Thyroid gland (tissue), 4 donors: Measurements from ENCODE around the gene SLC5A6. TPM values are rescaled to one million over a fixed set of nuclear protein-coding genes. Genes with fewer than 3 reads are reported as not detected.
A peak's percentile ranks its signal among the peaks of the same experiment; 100 is the strongest.

ENCODE experiments used
- DNase-seq, 2 donors: peaks; one replicate each; pipeline ENCODE4 v3.0.0-alpha.2; 2019
- H3K27ac ChIP-seq, 3 donors: fragments of 200-600 bp; sonication (generic); 1 replicate in 2 of 3; 2 replicates in 1 of 3; pipeline ENCODE4 v1.5.1; 2016 to 2019; ENCODE audit warnings: mild to moderate bottlenecking in 1 of 3, moderate library complexity in 1 of 3
- H3K27me3 ChIP-seq: fragments of 200-600 bp; sonication (generic); one replicate; pipeline ENCODE4 v1.5.1; 2019
- H3K36me3 ChIP-seq, 2 donors: fragments of 200-600 bp; sonication (generic); one replicate each; pipeline ENCODE4 v1.5.1; 2016 to 2019
- H3K4me1 ChIP-seq, 2 donors: fragments of 200-600 bp; sonication (generic); one replicate each; pipeline ENCODE4 v1.5.1; 2017 to 2019
- H3K4me3 ChIP-seq, 3 donors: fragments of 200-600 bp; sonication (generic); replicated peaks in 1 of 3; 1 replicate in 2 of 3; 2 replicates in 1 of 3; pipeline ENCODE4 v1.5.1; 2016; ENCODE audit warnings: mild to moderate bottlenecking in 1 of 3
- H3K9me3 ChIP-seq: fragments of 200-600 bp; sonication (generic); one replicate; pipeline ENCODE4 v1.5.1; 2017
- CTCF ChIP-seq, 6 experiments: fragments of 200-600 bp in 3 of 6; fragments of 450-650 bp in 3 of 6; sonication (generic) in 3 of 6; IDR thresholded peaks; one replicate each; pipeline ENCODE4 v1.5.1; 2016 to 2019; ENCODE audit warnings: antibody characterized with exemption in 6 of 6, mild to moderate bottlenecking in 2 of 6, inconsistent platforms in 1 of 6, moderate library complexity in 1 of 6
- POLR2A ChIP-seq, 2 donors: fragments of 450-650 bp; IDR thresholded peaks; one replicate each; pipeline ENCODE4 v1.6.1; 2017; ENCODE audit warnings: antibody characterized with exemption in 2 of 2, mild to moderate bottlenecking in 2 of 2, moderate library complexity in 1 of 2
- WGBS, 2 donors: methylation state at CpG; one replicate each; pipeline ENCODE4 v1.1.5; 2017; 5-methylcytosine and 5-hydroxymethylcytosine counted together
- intact Hi-C: fragments of 100-400 bp; cut with DNase I; formaldehyde crosslinking; loops from one replicate; pipeline ENCODE4 v1.15.1; 2023
- total RNA-seq, 4 donors: library from RNA; depleted of rRNA; stranded (reverse); fragments of >200 nt; gene quantifications; one replicate each; pipeline ENCODE4 v1.2.3, GENCODE V29; 2016

The SLC5A6 gene
- total RNA-seq, 4 donors from 2014 or later, result 10.9 to 34.0 (median 22.0) TPM

- intact Hi-C loops, result no loop called here
- peak; percentile 10 to 11 for DNase-seq
- H3K4me3 ChIP-seq, result no peak overlapping the region
- H3K36me3 ChIP-seq, result no peaks in the 10 kb centered on the region
- peaks cover 0 to 17% of the 10 kb centered on the region in 2 donors for H3K4me1 ChIP-seq
- no peaks in the 10 kb centered on the region for H3K9me3 ChIP-seq
- WGBS, 2 donors, result 39 to 47% methylated on average over 6 of the region's 6 CpGs
- H3K27ac ChIP-seq, result peak overlapping the region in 2 of 3 donors; percentile 59 to 62
- TF ChIP-seq CTCF (IDR thresholded peaks at IDR 0.05), result no peak
- no peak for TF ChIP-seq POLR2A (IDR thresholded peaks at IDR 0.05)
- no peaks in the 10 kb centered on the region for H3K27me3 ChIP-seq
Observed at GRCh38 chr2:27185331-27186026, 26.6 kb downstream of the SLC5A6 start.

GRCh38 chr2:27184115-27184514 is 28.0 kb downstream of the SLC5A6 start:
- no peaks in the 10 kb centered on the region for H3K9me3 ChIP-seq

GRCh38 chr2:27182346-27182745 is 29.7 kb downstream of the SLC5A6 start:
- 67 to 69% methylated on average over 4 of the region's 4 CpGs for WGBS, 2 donors
- H3K27ac ChIP-seq, result peak overlapping the region in 1 of 3 donors; percentile 57
- peaks cover 0 to 25% of the 10 kb centered on the region in 2 donors for H3K4me1 ChIP-seq
- H3K36me3 ChIP-seq, result no peaks in the 10 kb centered on the region
- TF ChIP-seq CTCF (IDR thresholded peaks at IDR 0.05) (no peak), POLR2A (IDR thresholded peaks at IDR 0.05) (no peak)
- intact Hi-C loops, result no loop called here
- H3K9me3 ChIP-seq, result no peaks in the 10 kb centered on the region
- no peak overlapping the region for H3K4me3 ChIP-seq
- no peak for DNase-seq
- no peaks in the 10 kb centered on the region for H3K27me3 ChIP-seq

More at GRCh38 chr2:27184115-27184514, 28.0 kb downstream of the SLC5A6 start:
- Histone ChIP-seq H3K4me3 (no peak overlapping the region), H3K36me3 (no peaks in the 10 kb centered on the region), H3K27me3 (no peaks in the 10 kb centered on the region), H3K27ac (peak overlapping the region in 2 of 3 donors; percentile 59 to 62), H3K4me1 (peaks cover 0 to 25% of the 10 kb centered on the region in 2 donors)
- intact Hi-C loops, result no loop called here
- TF ChIP-seq POLR2A (IDR thresholded peaks at IDR 0.05), result no peak
- no peak for TF ChIP-seq CTCF (IDR thresholded peaks at IDR 0.05)
- no peak for DNase-seq
- 55 to 76% methylated on average over 4 of the region's 4 CpGs for WGBS, 2 donors

- Histone ChIP-seq H3K36me3 (no peaks in the 10 kb centered on the region), H3K4me1 (peaks cover 0 to 17% of the 10 kb centered on the region in 2 donors), H3K4me3 (no peak overlapping the region), H3K27me3 (no peaks in the 10 kb centered on the region), H3K27ac (no peak overlapping the region), H3K9me3 (no peaks in the 10 kb centered on the region)
- no peak for DNase-seq
- TF ChIP-seq POLR2A (IDR thresholded peaks at IDR 0.05) (no peak), CTCF (IDR thresholded peaks at IDR 0.05) (no peak)
- intact Hi-C loops, result no loop called here
- WGBS, 2 donors, result 50 to 60% methylated on average over 3 of the region's 3 CpGs
Observed at GRCh38 chr2:27179344-27180000, 32.6 kb downstream of the SLC5A6 start.

GRCh38 chr2:27178469-27178868 is 33.6 kb downstream of the SLC5A6 start:
- Histone ChIP-seq H3K4me1 (peaks cover 0 to 16% of the 10 kb centered on the region in 2 donors), H3K27ac (no peak overlapping the region), H3K9me3 (no peaks in the 10 kb centered on the region), H3K27me3 (no peaks in the 10 kb centered on the region), H3K36me3 (no peaks in the 10 kb centered on the region), H3K4me3 (no peak overlapping the region)
- DNase-seq, result no peak
- WGBS, 2 donors, result 85 to 93% methylated on average over 3 of the region's 3 CpGs
- TF ChIP-seq CTCF (IDR thresholded peaks at IDR 0.05) (no peak), POLR2A (IDR thresholded peaks at IDR 0.05) (no peak)
- intact Hi-C loops, result no loop called here
